ENCODE measurements around the gene ZNF214.

ZNF214 gene

DNA sequence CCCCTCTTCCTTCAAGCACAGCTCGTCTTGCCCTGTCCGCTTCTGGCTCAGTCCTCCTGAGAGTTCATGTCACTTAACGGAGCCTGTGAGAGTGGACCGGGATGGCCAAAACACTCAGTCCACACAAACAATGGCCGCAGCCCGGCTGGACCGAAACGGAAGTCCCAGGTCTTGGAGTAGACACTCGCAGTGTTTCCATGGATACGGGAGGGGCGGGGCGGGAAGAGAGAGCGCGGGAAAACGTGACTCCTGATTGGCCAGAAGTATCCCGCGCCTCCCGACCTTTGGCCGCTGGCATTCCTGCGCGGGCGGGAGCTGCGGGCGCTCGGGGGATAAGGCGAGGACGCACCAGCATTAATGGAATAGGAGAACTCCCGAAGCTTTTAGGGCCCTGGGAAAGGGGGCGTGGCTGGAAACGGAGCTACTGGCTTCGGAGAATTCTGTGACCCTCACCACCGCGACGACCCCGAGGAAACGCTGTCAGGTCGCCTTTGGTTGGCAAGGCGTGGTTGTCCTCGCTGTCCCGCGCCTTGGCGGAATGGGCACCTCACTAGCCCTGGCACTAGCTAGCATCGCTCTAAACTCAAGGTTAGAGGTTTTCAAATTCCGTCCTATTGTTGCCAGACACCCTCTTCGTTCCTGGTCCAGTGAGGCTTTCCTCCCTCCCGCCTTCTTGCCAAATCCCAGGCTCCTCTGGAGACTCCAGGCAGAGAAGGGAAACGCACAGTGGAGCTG is at the start of gene ZNF214, which contains the start of gene NLRP14:
Gene ZNF214, minus strand, starts transcription at position 164 of the 735 bp plus-strand sequence. CDS start 17,511 bp downstream, outside the sequence.
Gene NLRP14, plus strand, starts transcription at position 297 of the 735 bp plus-strand sequence. CDS start 18,108 bp downstream, outside the sequence.
- H3K4me1 ChIP-seq (ENCODE audit: insufficient read depth, low read length), result no peaks in the 10 kb centered on the region
- no peaks in the 10 kb centered on the region for H3K9me3 ChIP-seq (ENCODE audit: control insufficient read depth, insufficient read depth, low read length)
- peak within 1 kb of the TSS; percentile 73 for H3K9ac ChIP-seq (ENCODE audit: low read depth, low read length)
- no peaks in the 10 kb centered on the region for H3K36me3 ChIP-seq (ENCODE audit: insufficient read depth, low read length)

GRCh38 chr11:7062534-7062933 is 42.4 kb upstream of the ZNF214 start:
- no peak overlapping the region for H3K9ac ChIP-seq (ENCODE audit: low read depth, low read length)
- H3K4me1 ChIP-seq (ENCODE audit: insufficient read depth, low read length), result no peaks in the 10 kb centered on the region
- H3K9me3 ChIP-seq (ENCODE audit: control insufficient read depth, insufficient read depth, low read length), result no peaks in the 10 kb centered on the region
- no peaks in the 10 kb centered on the region for H3K36me3 ChIP-seq (ENCODE audit: insufficient read depth, low read length)

- Histone ChIP-seq H3K36me3 (ENCODE audit: insufficient read depth, low read length) (no peaks in the 10 kb centered on the region), H3K9ac (ENCODE audit: low read depth, low read length) (no peak overlapping the region), H3K9me3 (ENCODE audit: control insufficient read depth, insufficient read depth, low read length) (no peaks in the 10 kb centered on the region), H3K4me1 (ENCODE audit: insufficient read depth, low read length) (no peaks in the 10 kb centered on the region)
These were observed 40.7 kb upstream of the ZNF214 start for GRCh38 chr11:7060868-7061267.

DNA sequence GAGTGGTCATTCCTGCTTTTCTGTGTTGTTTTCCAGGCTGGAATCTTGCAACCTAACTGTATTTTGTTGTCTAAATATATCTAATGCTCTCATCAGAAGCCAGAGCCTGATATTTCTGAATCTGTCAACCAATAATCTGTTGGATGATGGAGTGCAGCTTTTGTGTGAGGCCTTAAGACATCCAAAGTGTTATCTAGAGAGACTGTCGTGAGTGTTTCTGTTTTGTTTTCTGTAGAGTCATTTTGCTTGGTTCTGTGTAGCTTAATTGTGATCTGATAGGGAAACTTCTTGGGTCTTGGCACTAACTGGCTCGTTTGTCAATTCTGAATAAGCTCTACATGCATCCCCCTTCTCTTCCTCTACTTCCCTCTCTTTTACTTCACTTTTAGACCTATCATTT is 37.5 kb upstream of the ZNF214 start:
- Histone ChIP-seq H3K4me1 (ENCODE audit: insufficient read depth, low read length) (no peaks in the 10 kb centered on the region), H3K9ac (ENCODE audit: low read depth, low read length) (no peak overlapping the region), H3K36me3 (ENCODE audit: insufficient read depth, low read length) (no peaks in the 10 kb centered on the region), H3K9me3 (ENCODE audit: control insufficient read depth, insufficient read depth, low read length) (no peaks in the 10 kb centered on the region)

GRCh38 chr11:7056828-7057513 is 36.8 kb upstream of the ZNF214 start:
- Histone ChIP-seq H3K9ac (ENCODE audit: low read depth, low read length) (no peak overlapping the region), H3K9me3 (ENCODE audit: control insufficient read depth, insufficient read depth, low read length) (no peaks in the 10 kb centered on the region), H3K36me3 (ENCODE audit: insufficient read depth, low read length) (no peaks in the 10 kb centered on the region), H3K4me1 (ENCODE audit: insufficient read depth, low read length) (no peaks in the 10 kb centered on the region)

GRCh38 chr11:7050191-7050590 is 30.0 kb upstream of the ZNF214 start:
- H3K9me3 ChIP-seq (ENCODE audit: control insufficient read depth, insufficient read depth, low read length), result no peaks in the 10 kb centered on the region
- H3K36me3 ChIP-seq (ENCODE audit: insufficient read depth, low read length), result no peaks in the 10 kb centered on the region
- H3K4me1 ChIP-seq (ENCODE audit: insufficient read depth, low read length), result no peaks in the 10 kb centered on the region
- H3K9ac ChIP-seq (ENCODE audit: low read depth, low read length), result no peak overlapping the region

GRCh38 chr11:7046474-7047175 is 26.5 kb upstream of the ZNF214 start:
- Histone ChIP-seq H3K9me3 (ENCODE audit: control insufficient read depth, insufficient read depth, low read length) (no peaks in the 10 kb centered on the region), H3K9ac (ENCODE audit: low read depth, low read length) (no peak overlapping the region), H3K36me3 (ENCODE audit: insufficient read depth, low read length) (no peaks in the 10 kb centered on the region), H3K4me1 (ENCODE audit: insufficient read depth, low read length) (no peaks in the 10 kb centered on the region)

DNA sequence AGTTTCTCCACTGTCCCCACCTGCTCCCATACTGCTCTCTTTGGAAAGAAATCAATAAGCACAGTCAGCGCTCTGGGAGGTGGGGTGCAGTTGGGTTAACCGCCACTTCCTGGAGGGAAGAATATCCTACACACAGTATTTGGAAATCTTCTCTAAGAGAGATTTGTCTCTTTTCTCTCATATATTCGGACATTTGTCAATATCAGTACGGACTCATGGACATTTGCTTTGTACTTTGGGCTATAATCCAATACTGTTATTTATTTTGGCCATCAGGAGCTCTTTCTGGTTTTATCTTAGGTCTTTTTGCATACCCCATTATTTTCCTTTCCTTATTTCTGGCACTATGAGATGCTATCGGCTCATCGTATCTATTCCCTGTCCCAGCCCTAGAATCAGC is 13.9 kb upstream of the ZNF214 start:
- Histone ChIP-seq H3K36me3 (ENCODE audit: insufficient read depth, low read length) (no peaks in the 10 kb centered on the region), H3K9ac (ENCODE audit: low read depth, low read length) (no peak overlapping the region), H3K4me1 (ENCODE audit: insufficient read depth, low read length) (no peaks in the 10 kb centered on the region), H3K9me3 (ENCODE audit: control insufficient read depth, insufficient read depth, low read length) (no peaks in the 10 kb centered on the region)

- Histone ChIP-seq H3K9me3 (ENCODE audit: control insufficient read depth, insufficient read depth, low read length) (no peaks in the 10 kb centered on the region), H3K9ac (ENCODE audit: low read depth, low read length) (no peak overlapping the region), H3K36me3 (ENCODE audit: insufficient read depth, low read length) (no peaks in the 10 kb centered on the region), H3K4me1 (ENCODE audit: insufficient read depth, low read length) (no peaks in the 10 kb centered on the region)
These were observed 12.5 kb upstream of the ZNF214 start for GRCh38 chr11:7032692-7033091.

DNA sequence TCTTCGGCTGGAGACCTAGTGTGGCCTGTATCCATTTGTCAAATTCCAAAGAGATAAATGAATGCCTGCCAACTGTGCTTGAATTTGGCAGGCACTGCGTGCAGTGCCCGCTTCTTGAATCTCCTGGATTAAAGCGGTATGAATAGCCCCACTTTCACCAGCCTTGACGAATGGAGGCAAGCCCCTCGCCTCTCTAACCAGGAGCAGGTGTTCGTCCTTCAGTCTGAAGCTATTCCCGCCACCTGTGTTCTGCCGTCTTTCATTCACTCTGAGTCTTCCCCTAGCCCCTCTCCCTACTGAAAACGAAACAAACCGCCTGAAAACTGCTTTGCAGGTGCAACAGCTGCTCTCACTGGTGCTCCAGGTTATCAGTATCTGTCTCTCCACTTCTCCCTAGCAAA is 11.3 kb upstream of the ZNF214 start:
- Histone ChIP-seq H3K9me3 (ENCODE audit: control insufficient read depth, insufficient read depth, low read length) (no peaks in the 10 kb centered on the region), H3K36me3 (ENCODE audit: insufficient read depth, low read length) (no peaks in the 10 kb centered on the region)

GRCh38 chr11:7030836-7031235 is 10.7 kb upstream of the ZNF214 start:
- H3K9ac ChIP-seq (ENCODE audit: low read depth, low read length), result no peak overlapping the region
- H3K4me1 ChIP-seq (ENCODE audit: insufficient read depth, low read length), result no peaks in the 10 kb centered on the region
- no peaks in the 10 kb centered on the region for H3K9me3 ChIP-seq (ENCODE audit: control insufficient read depth, insufficient read depth, low read length)
- no peaks in the 10 kb centered on the region for H3K36me3 ChIP-seq (ENCODE audit: insufficient read depth, low read length)

More for the DNA sequence above, 11.3 kb upstream of the ZNF214 start:
- H3K4me1 ChIP-seq (ENCODE audit: insufficient read depth, low read length), result no peaks in the 10 kb centered on the region
- H3K9ac ChIP-seq (ENCODE audit: low read depth, low read length), result no peak overlapping the region

- Histone ChIP-seq H3K4me1 (ENCODE audit: insufficient read depth, low read length) (no peaks in the 10 kb centered on the region), H3K9ac (ENCODE audit: low read depth, low read length) (no peak overlapping the region), H3K36me3 (ENCODE audit: insufficient read depth, low read length) (no peaks in the 10 kb centered on the region), H3K9me3 (ENCODE audit: control insufficient read depth, insufficient read depth, low read length) (no peaks in the 10 kb centered on the region)
These were observed 8.0 kb upstream of the ZNF214 start for GRCh38 chr11:7028141-7028540.

- no peaks in the 10 kb centered on the region for H3K36me3 ChIP-seq (ENCODE audit: insufficient read depth, low read length)
- H3K9ac ChIP-seq (ENCODE audit: low read depth, low read length), result no peak overlapping the region
- no peaks in the 10 kb centered on the region for H3K9me3 ChIP-seq (ENCODE audit: control insufficient read depth, insufficient read depth, low read length)
- H3K4me1 ChIP-seq (ENCODE audit: insufficient read depth, low read length), result no peaks in the 10 kb centered on the region
These were observed 1.2 kb upstream of the ZNF214 start for GRCh38 chr11:7021318-7021717.

GRCh38 chr11:7019500-7020182 is 505 bp downstream of the ZNF214 start:
- Histone ChIP-seq H3K36me3 (ENCODE audit: insufficient read depth, low read length) (no peaks in the 10 kb centered on the region), H3K9ac (ENCODE audit: low read depth, low read length) (peak overlapping the region; percentile 73), H3K9me3 (ENCODE audit: control insufficient read depth, insufficient read depth, low read length) (no peaks in the 10 kb centered on the region), H3K4me1 (ENCODE audit: insufficient read depth, low read length) (no peaks in the 10 kb centered on the region)
